ENCODE results near the gene KIF26B.

KIF26B gene

GRCh38 chr1:245516284-245516759 is 361.5 kb downstream of the KIF26B start:
- no peak overlapping the region for H3K4me3 Mint-ChIP-seq
- no peaks in the 10 kb centered on the region for H3K9me3 Mint-ChIP-seq
- ATAC-seq (replicated peaks) (no peak), DNase-seq (no peak)
- H3K27me3 Mint-ChIP-seq: peaks cover 0 to 18% of the 10 kb centered on the region in 2 donors
- H3K36me3 Mint-ChIP-seq: no peaks in the 10 kb centered on the region
- no peaks in the 10 kb centered on the region for H3K4me1 Mint-ChIP-seq
- H3K27ac Mint-ChIP-seq: no peak overlapping the region

- ATAC-seq (replicated peaks) (no peak), DNase-seq (no peak)
- no peaks in the 10 kb centered on the region for H3K4me1 Mint-ChIP-seq
- no peak overlapping the region for H3K27ac Mint-ChIP-seq
- no peaks in the 10 kb centered on the region for H3K36me3 Mint-ChIP-seq
- peaks cover 0 to 10% of the 10 kb centered on the region in 2 donors for H3K27me3 Mint-ChIP-seq
- peaks cover 0 to 3% of the 10 kb centered on the region in 2 donors for H3K9me3 Mint-ChIP-seq
- H3K4me3 Mint-ChIP-seq: no peak overlapping the region
Measured at GRCh38 chr1:245520611-245521010, 365.8 kb downstream of the KIF26B start.

- Mint-ChIP-seq H3K4me3 (no peak overlapping the region), H3K27ac (no peak overlapping the region), H3K9me3 (peaks cover 0 to 3% of the 10 kb centered on the region in 2 donors), H3K36me3 (no peaks in the 10 kb centered on the region), H3K4me1 (peaks cover 0 to 5% of the 10 kb centered on the region in 2 donors), H3K27me3 (peaks cover 8 to 9% of the 10 kb centered on the region in 2 donors)
- ATAC-seq (replicated peaks): no peak
- no peak for DNase-seq
Measured at GRCh38 chr1:245526141-245526540, 371.4 kb downstream of the KIF26B start.

GRCh38 chr1:245528258-245528635 is 373.5 kb downstream of the KIF26B start:
- Mint-ChIP-seq H3K27ac (no peak overlapping the region), H3K4me3 (no peak overlapping the region)
- peak in 1 of 2 donors; percentile 63 for ATAC-seq (replicated peaks)

GRCh38 chr1:245530937-245531336 is 376.2 kb downstream of the KIF26B start:
- Mint-ChIP-seq H3K27me3 (peaks cover 8 to 9% of the 10 kb centered on the region in 2 donors), H3K4me3 (no peak overlapping the region), H3K27ac (no peak overlapping the region), H3K9me3 (no peaks in the 10 kb centered on the region), H3K4me1 (peaks cover 0 to 5% of the 10 kb centered on the region in 2 donors), H3K36me3 (no peaks in the 10 kb centered on the region)
- ATAC-seq (replicated peaks) (no peak), DNase-seq (no peak)

More at GRCh38 chr1:245528258-245528635, 373.5 kb downstream of the KIF26B start:
- Mint-ChIP-seq H3K9me3 (peaks cover 0 to 3% of the 10 kb centered on the region in 2 donors), H3K4me1 (peaks cover 0 to 5% of the 10 kb centered on the region in 2 donors), H3K27me3 (peaks cover 8 to 9% of the 10 kb centered on the region in 2 donors), H3K36me3 (no peaks in the 10 kb centered on the region)
- no peak for DNase-seq

GRCh38 chr1:245537992-245538391 is 383.2 kb downstream of the KIF26B start:
- DNase-seq: no peak
- Mint-ChIP-seq H3K27ac (no peak overlapping the region), H3K36me3 (no peaks in the 10 kb centered on the region), H3K4me3 (no peak overlapping the region), H3K4me1 (no peaks in the 10 kb centered on the region), H3K9me3 (no peaks in the 10 kb centered on the region), H3K27me3 (peaks cover 11 to 12% of the 10 kb centered on the region in 2 donors)
- no peak for ATAC-seq (replicated peaks)

GRCh38 chr1:245538671-245539070 is 383.9 kb downstream of the KIF26B start:
- DNase-seq (no peak), ATAC-seq (replicated peaks) (no peak)
- Mint-ChIP-seq H3K4me3 (no peak overlapping the region), H3K9me3 (no peaks in the 10 kb centered on the region), H3K36me3 (no peaks in the 10 kb centered on the region), H3K27ac (no peak overlapping the region), H3K27me3 (peaks cover 11 to 12% of the 10 kb centered on the region in 2 donors), H3K4me1 (no peaks in the 10 kb centered on the region)

- DNase-seq: no peak
- H3K4me1 Mint-ChIP-seq: no peaks in the 10 kb centered on the region
- H3K27me3 Mint-ChIP-seq: peaks cover 11 to 12% of the 10 kb centered on the region in 2 donors
- H3K27ac Mint-ChIP-seq: no peak overlapping the region
- H3K9me3 Mint-ChIP-seq: no peaks in the 10 kb centered on the region
- no peak overlapping the region for H3K4me3 Mint-ChIP-seq
- no peaks in the 10 kb centered on the region for H3K36me3 Mint-ChIP-seq
- ATAC-seq (replicated peaks): no peak
Measured at GRCh38 chr1:245541369-245541768, 386.6 kb downstream of the KIF26B start.

GRCh38 chr1:245542365-245542764 is 387.6 kb downstream of the KIF26B start:
- no peak for ATAC-seq (replicated peaks)
- Mint-ChIP-seq H3K36me3 (no peaks in the 10 kb centered on the region), H3K27me3 (peaks cover 12 to 13% of the 10 kb centered on the region in 2 donors), H3K4me3 (no peak overlapping the region), H3K9me3 (no peaks in the 10 kb centered on the region), H3K4me1 (no peaks in the 10 kb centered on the region), H3K27ac (no peak overlapping the region)
- no peak for DNase-seq

- Mint-ChIP-seq H3K36me3 (no peaks in the 10 kb centered on the region), H3K27ac (no peak overlapping the region), H3K9me3 (no peaks in the 10 kb centered on the region), H3K4me3 (no peak overlapping the region), H3K27me3 (peaks cover 5 to 11% of the 10 kb centered on the region in 2 donors), H3K4me1 (no peaks in the 10 kb centered on the region)
- ATAC-seq (replicated peaks) (no peak), DNase-seq (no peak)
Measured at GRCh38 chr1:245544236-245544635, 389.5 kb downstream of the KIF26B start.

GRCh38 chr1:245546875-245547274 is 392.1 kb downstream of the KIF26B start:
- Mint-ChIP-seq H3K4me1 (no peaks in the 10 kb centered on the region), H3K4me3 (peak overlapping the region in 1 of 2 donors; percentile 55), H3K27me3 (peaks cover 0 to 14% of the 10 kb centered on the region in 2 donors), H3K36me3 (no peaks in the 10 kb centered on the region), H3K9me3 (peaks cover 0 to 2% of the 10 kb centered on the region in 2 donors), H3K27ac (no peak overlapping the region)
- no peak for ATAC-seq (replicated peaks)
- DNase-seq: no peak

GRCh38 chr1:245549996-245550719 is 395.4 kb downstream of the KIF26B start:
- no peak for DNase-seq

GRCh38 chr1:245550720-245551043 is 395.9 kb downstream of the KIF26B start:
- no peak overlapping the region for H3K4me3 Mint-ChIP-seq
- ATAC-seq (replicated peaks) (no peak), DNase-seq (no peak)
- no peak overlapping the region for H3K27ac Mint-ChIP-seq
- H3K4me1 Mint-ChIP-seq: no peaks in the 10 kb centered on the region
- H3K27me3 Mint-ChIP-seq: peaks cover 5 to 15% of the 10 kb centered on the region in 2 donors
- H3K36me3 Mint-ChIP-seq: no peaks in the 10 kb centered on the region
- peaks cover 0 to 2% of the 10 kb centered on the region in 2 donors for H3K9me3 Mint-ChIP-seq

More at GRCh38 chr1:245549996-245550719, 395.4 kb downstream of the KIF26B start:
- no peak for ATAC-seq (replicated peaks)
- no peak overlapping the region for H3K27ac Mint-ChIP-seq
- H3K36me3 Mint-ChIP-seq: no peaks in the 10 kb centered on the region
- peaks cover 0 to 2% of the 10 kb centered on the region in 2 donors for H3K9me3 Mint-ChIP-seq
- H3K4me1 Mint-ChIP-seq: no peaks in the 10 kb centered on the region
- H3K27me3 Mint-ChIP-seq: peaks cover 5 to 15% of the 10 kb centered on the region in 2 donors
- no peak overlapping the region for H3K4me3 Mint-ChIP-seq

- no peaks in the 10 kb centered on the region for H3K36me3 Mint-ChIP-seq
Measured at GRCh38 chr1:245551536-245551935, 396.8 kb downstream of the KIF26B start.

GRCh38 chr1:245552331-245552730 is 397.5 kb downstream of the KIF26B start:
- DNase-seq: no peak
- no peak for ATAC-seq (replicated peaks)

More at GRCh38 chr1:245551536-245551935, 396.8 kb downstream of the KIF26B start:
- Mint-ChIP-seq H3K4me1 (no peaks in the 10 kb centered on the region), H3K4me3 (no peak overlapping the region), H3K27ac (no peak overlapping the region), H3K27me3 (peaks cover 5 to 17% of the 10 kb centered on the region in 2 donors), H3K9me3 (peaks cover 0 to 2% of the 10 kb centered on the region in 2 donors)
- ATAC-seq (replicated peaks) (no peak), DNase-seq (no peak)

More at GRCh38 chr1:245552331-245552730, 397.5 kb downstream of the KIF26B start:
- no peaks in the 10 kb centered on the region for H3K4me1 Mint-ChIP-seq
- peaks cover 5 to 11% of the 10 kb centered on the region in 2 donors for H3K27me3 Mint-ChIP-seq
- no peaks in the 10 kb centered on the region for H3K36me3 Mint-ChIP-seq
- no peak overlapping the region for H3K27ac Mint-ChIP-seq
- peaks cover 0 to 2% of the 10 kb centered on the region in 2 donors for H3K9me3 Mint-ChIP-seq
- no peak overlapping the region for H3K4me3 Mint-ChIP-seq

All from stimulated activated naive B cell treated with anti-CD40 and anti-IgM and Interleukin-4, amounts not matched to agents 10 μg/mL and 1 μg/mL and 100 μg/mL, for 72 hours (primary cell).